ENCODE data around the gene TMEM33. TPM values are rescaled to one million over a fixed set of nuclear protein-coding genes. Genes with fewer than 3 reads are reported as not detected.

TMEM33 gene
- total RNA-seq, 1 experiment from 2014 or later, result 104 TPM

DNA sequence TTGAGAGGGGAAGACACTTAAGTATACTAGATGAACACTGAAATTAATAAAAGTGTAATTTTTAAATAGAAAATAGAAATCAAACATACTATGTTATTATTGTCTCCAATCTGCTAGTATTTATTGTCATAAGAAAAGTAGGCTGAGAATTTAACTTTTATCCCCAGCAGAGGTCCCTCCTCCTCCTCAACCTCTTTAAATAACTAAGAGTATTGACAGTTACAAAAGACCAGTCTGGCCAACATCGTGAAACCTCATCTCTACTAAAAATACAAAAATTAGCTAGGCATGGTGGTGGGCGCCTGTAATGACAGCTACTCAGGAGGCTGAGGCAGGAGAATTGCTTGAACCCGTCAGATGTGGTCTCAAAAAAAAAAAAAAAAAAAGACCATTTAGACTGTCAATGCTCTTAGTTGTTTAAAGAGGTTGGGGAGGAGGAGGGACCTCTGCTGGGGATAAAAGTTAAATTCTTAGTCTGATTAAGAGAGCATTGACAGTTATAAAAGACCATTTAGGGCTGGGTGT lies 59.3 kb downstream of the TMEM33 start:
- H3K36me3 ChIP-seq (ENCODE audit: insufficient read depth, low read length, poor library complexity, severe bottlenecking), result no peaks in the 10 kb centered on the region
- ChIA-PET CTCF (no interaction called here), POLR2A (ENCODE audit: low non-redundant PET) (no interaction called here)
- no TSS peak for BruUV-seq (replicated peaks)
- intact Hi-C loops (cut with micrococcal nuclease; ENCODE audit: unreplicated experiment), result no loop called here
- no peak overlapping the region for H3K4me3 ChIP-seq (ENCODE audit: low read depth, low read length, poor library complexity, severe bottlenecking)
- peak; percentile 15 for DNase-seq (ENCODE audit: low spot score)
- TF ChIP-seq EZH2 (IDR thresholded peaks at IDR 0.05; ENCODE audit: borderline replicate concordance, low read depth, low read length, poor library complexity, severe bottlenecking), result no peak
- TF ChIP-seq, protein P1, sequence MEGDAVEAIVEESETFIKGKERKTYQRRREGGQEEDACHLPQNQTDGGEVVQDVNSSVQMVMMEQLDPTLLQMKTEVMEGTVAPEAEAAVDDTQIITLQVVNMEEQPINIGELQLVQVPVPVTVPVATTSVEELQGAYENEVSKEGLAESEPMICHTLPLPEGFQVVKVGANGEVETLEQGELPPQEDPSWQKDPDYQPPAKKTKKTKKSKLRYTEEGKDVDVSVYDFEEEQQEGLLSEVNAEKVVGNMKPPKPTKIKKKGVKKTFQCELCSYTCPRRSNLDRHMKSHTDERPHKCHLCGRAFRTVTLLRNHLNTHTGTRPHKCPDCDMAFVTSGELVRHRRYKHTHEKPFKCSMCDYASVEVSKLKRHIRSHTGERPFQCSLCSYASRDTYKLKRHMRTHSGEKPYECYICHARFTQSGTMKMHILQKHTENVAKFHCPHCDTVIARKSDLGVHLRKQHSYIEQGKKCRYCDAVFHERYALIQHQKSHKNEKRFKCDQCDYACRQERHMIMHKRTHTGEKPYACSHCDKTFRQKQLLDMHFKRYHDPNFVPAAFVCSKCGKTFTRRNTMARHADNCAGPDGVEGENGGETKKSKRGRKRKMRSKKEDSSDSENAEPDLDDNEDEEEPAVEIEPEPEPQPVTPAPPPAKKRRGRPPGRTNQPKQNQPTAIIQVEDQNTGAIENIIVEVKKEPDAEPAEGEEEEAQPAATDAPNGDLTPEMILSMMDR (conservative IDR thresholded peaks at IDR 0.05; ENCODE audit: low read depth, low read length), result no peak
- H3K9me3 ChIP-seq (ENCODE audit: low read depth, low read length, poor library complexity, severe bottlenecking), result no peaks in the 10 kb centered on the region
- peaks cover 7% of the 10 kb centered on the region for H3K4me1 ChIP-seq (ENCODE audit: insufficient read depth, low read length, poor library complexity, severe bottlenecking)
- H3K27me3 ChIP-seq (replicated peaks; ENCODE audit: insufficient read depth, low read depth, low read length, poor library complexity), result no peaks in the 10 kb centered on the region
- no peak overlapping the region for H3K27ac ChIP-seq (ENCODE audit: low read depth, low read length, poor library complexity, severe bottlenecking)

DNA sequence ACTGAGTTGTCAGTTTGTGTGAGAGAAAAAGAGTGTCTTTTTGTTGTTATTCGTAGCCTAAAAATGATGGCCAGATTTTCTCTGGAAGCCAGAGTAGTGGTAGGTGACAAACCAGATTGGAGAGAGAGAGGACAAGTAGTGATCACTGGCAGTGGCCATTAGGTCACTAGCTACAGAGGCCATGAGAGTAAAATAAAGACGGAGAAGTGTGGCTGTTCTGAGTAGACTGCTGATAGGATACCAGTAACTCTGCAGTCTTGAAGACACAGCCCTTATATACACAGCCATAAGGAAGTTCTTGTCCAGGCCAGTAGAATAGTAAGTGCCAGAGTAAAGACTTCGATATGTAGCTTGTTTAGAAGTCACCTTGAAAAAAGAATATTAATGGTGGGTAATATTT lies 62.8 kb downstream of the TMEM33 start:
- ChIA-PET CTCF (no interaction called here), POLR2A (ENCODE audit: low non-redundant PET) (no interaction called here)
- intact Hi-C loops (cut with micrococcal nuclease; ENCODE audit: unreplicated experiment), result no loop called here
- Histone ChIP-seq H3K4me1 (ENCODE audit: insufficient read depth, low read length, poor library complexity, severe bottlenecking) (no peaks in the 10 kb centered on the region), H3K27me3 (replicated peaks; ENCODE audit: insufficient read depth, low read depth, low read length, poor library complexity) (no peaks in the 10 kb centered on the region), H3K36me3 (ENCODE audit: insufficient read depth, low read length, poor library complexity, severe bottlenecking) (no peaks in the 10 kb centered on the region), H3K4me3 (ENCODE audit: low read depth, low read length, poor library complexity, severe bottlenecking) (no peak overlapping the region), H3K9me3 (ENCODE audit: low read depth, low read length, poor library complexity, severe bottlenecking) (no peaks in the 10 kb centered on the region), H3K27ac (ENCODE audit: low read depth, low read length, poor library complexity, severe bottlenecking) (no peak overlapping the region)
- no peak for DNase-seq (ENCODE audit: low spot score)
- no TSS peak for BruUV-seq (replicated peaks)
- TF ChIP-seq, protein P1 (conservative IDR thresholded peaks at IDR 0.05; ENCODE audit: low read depth, low read length), result no peak
- TF ChIP-seq EZH2 (IDR thresholded peaks at IDR 0.05; ENCODE audit: borderline replicate concordance, low read depth, low read length, poor library complexity, severe bottlenecking), result no peak

DNA sequence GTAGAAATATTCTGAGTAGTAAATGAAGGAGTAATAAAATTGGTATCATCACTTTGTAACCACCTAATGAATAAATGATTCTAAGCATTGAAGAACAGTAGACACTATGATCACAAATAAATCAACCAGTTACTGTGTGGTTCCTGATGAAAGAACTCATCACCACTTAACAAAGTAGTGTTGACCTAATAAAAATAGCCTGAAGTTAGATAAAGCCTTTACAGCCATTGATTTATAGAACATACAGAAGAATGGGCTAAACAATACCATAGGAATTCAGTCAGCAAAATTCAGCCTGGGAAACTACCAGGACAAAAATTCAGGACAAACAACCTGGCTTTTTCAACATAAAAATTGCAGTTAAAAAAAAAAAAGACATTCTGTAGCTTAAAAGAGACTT lies 64.1 kb downstream of the TMEM33 start:
- Histone ChIP-seq H3K36me3 (ENCODE audit: insufficient read depth, low read length, poor library complexity, severe bottlenecking) (no peaks in the 10 kb centered on the region), H3K27ac (ENCODE audit: low read depth, low read length, poor library complexity, severe bottlenecking) (no peak overlapping the region), H3K4me3 (ENCODE audit: low read depth, low read length, poor library complexity, severe bottlenecking) (no peak overlapping the region), H3K27me3 (replicated peaks; ENCODE audit: insufficient read depth, low read depth, low read length, poor library complexity) (no peaks in the 10 kb centered on the region), H3K9me3 (ENCODE audit: low read depth, low read length, poor library complexity, severe bottlenecking) (no peaks in the 10 kb centered on the region), H3K4me1 (ENCODE audit: insufficient read depth, low read length, poor library complexity, severe bottlenecking) (no peaks in the 10 kb centered on the region)
- DNase-seq (ENCODE audit: low spot score), result no peak
- intact Hi-C loops (cut with micrococcal nuclease; ENCODE audit: unreplicated experiment), result no loop called here
- CTCF ChIA-PET, result no interaction called here
- POLR2A ChIA-PET (ENCODE audit: low non-redundant PET), result no interaction called here
- BruUV-seq (replicated peaks), result no TSS peak
- TF ChIP-seq EZH2 (IDR thresholded peaks at IDR 0.05; ENCODE audit: borderline replicate concordance, low read depth, low read length, poor library complexity, severe bottlenecking), result no peak
- TF ChIP-seq, protein P1 (conservative IDR thresholded peaks at IDR 0.05; ENCODE audit: low read depth, low read length), result no peak

All from A673 (cell line).